ENCODE results near the gene SENP5.

DNA sequence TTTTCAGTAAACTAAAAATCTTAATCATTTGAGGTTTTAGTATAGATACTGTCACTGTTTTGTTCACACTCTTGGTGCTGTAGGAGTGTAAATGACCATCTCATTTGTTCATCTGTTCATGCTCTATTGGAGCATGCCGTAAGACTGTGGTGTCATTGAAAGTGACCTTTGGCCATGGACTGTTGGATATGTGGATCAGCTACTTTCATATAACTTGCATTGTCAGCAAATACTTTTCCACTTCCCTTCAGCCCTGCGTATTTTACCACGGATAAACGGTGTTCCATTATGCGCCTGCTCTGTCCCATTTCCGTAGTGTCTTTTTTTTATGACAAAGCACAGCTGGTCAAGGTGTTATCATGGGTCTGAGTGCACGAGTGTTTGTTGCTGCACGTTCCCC is 32.6 kb upstream of the SENP5 start:
- TF ChIP-seq, protein P1, sequence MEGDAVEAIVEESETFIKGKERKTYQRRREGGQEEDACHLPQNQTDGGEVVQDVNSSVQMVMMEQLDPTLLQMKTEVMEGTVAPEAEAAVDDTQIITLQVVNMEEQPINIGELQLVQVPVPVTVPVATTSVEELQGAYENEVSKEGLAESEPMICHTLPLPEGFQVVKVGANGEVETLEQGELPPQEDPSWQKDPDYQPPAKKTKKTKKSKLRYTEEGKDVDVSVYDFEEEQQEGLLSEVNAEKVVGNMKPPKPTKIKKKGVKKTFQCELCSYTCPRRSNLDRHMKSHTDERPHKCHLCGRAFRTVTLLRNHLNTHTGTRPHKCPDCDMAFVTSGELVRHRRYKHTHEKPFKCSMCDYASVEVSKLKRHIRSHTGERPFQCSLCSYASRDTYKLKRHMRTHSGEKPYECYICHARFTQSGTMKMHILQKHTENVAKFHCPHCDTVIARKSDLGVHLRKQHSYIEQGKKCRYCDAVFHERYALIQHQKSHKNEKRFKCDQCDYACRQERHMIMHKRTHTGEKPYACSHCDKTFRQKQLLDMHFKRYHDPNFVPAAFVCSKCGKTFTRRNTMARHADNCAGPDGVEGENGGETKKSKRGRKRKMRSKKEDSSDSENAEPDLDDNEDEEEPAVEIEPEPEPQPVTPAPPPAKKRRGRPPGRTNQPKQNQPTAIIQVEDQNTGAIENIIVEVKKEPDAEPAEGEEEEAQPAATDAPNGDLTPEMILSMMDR (IDR thresholded peaks at IDR 0.05): no peak
- TF ChIP-seq POLR2A (IDR thresholded peaks at IDR 0.05; ENCODE audit: low read depth) (no peak), EP300 (IDR thresholded peaks at IDR 0.05) (no peak)

Data from esophagus muscularis mucosa (tissue), 4 donors.